ENCODE data around the gene ADGRD2.

Gene ADGRD2

GRCh38 chr9:124478354-124478753 lies 28.1 kb downstream of the ADGRD2 start:
- DNase-seq: no peak
- peaks cover 49% of the 10 kb centered on the region for H3K27me3 Mint-ChIP-seq
- no peaks in the 10 kb centered on the region for H3K4me1 Mint-ChIP-seq
- no peak for ATAC-seq
- H3K9me3 Mint-ChIP-seq: no peaks in the 10 kb centered on the region
- H3K27ac Mint-ChIP-seq: no peak overlapping the region
- no peak overlapping the region for H3K4me3 Mint-ChIP-seq

- Mint-ChIP-seq H3K4me1 (no peaks in the 10 kb centered on the region), H3K9me3 (no peaks in the 10 kb centered on the region), H3K4me3 (no peak overlapping the region), H3K27ac (no peak overlapping the region), H3K27me3 (peaks cover 49% of the 10 kb centered on the region)
- DNase-seq (no peak), ATAC-seq (no peak)
These were observed 29.1 kb downstream of the ADGRD2 start for GRCh38 chr9:124479371-124479770.

- no peaks in the 10 kb centered on the region for H3K4me1 Mint-ChIP-seq
- no peaks in the 10 kb centered on the region for H3K9me3 Mint-ChIP-seq
- no peak overlapping the region for H3K4me3 Mint-ChIP-seq
- ATAC-seq: no peak
- DNase-seq: no peak
- H3K27me3 Mint-ChIP-seq: peaks cover 45% of the 10 kb centered on the region
- peak overlapping the region in 1 of 2 donors; percentile 4 for H3K27ac Mint-ChIP-seq
These were observed 29.8 kb downstream of the ADGRD2 start for GRCh38 chr9:124479947-124480620.

GRCh38 chr9:124480621-124480981 lies 30.4 kb downstream of the ADGRD2 start:
- Mint-ChIP-seq H3K9me3 (no peaks in the 10 kb centered on the region), H3K4me3 (no peak overlapping the region), H3K27ac (no peak overlapping the region), H3K27me3 (peaks cover 40% of the 10 kb centered on the region), H3K4me1 (no peaks in the 10 kb centered on the region)
- DNase-seq (no peak), ATAC-seq (peak; percentile 33)

GRCh38 chr9:124481115-124481514 lies 30.9 kb downstream of the ADGRD2 start:
- no peak for ATAC-seq

GRCh38 chr9:124482431-124483031 lies 32.3 kb downstream of the ADGRD2 start:
- DNase-seq (no peak), ATAC-seq (no peak)
- Mint-ChIP-seq H3K9me3 (no peaks in the 10 kb centered on the region), H3K4me3 (no peak overlapping the region), H3K4me1 (no peaks in the 10 kb centered on the region), H3K27me3 (peaks cover 25% of the 10 kb centered on the region), H3K27ac (no peak overlapping the region)

More at GRCh38 chr9:124481115-124481514, 30.9 kb downstream of the ADGRD2 start:
- no peaks in the 10 kb centered on the region for H3K4me1 Mint-ChIP-seq
- no peak overlapping the region for H3K27ac Mint-ChIP-seq
- DNase-seq: no peak
- H3K27me3 Mint-ChIP-seq: peaks cover 36% of the 10 kb centered on the region
- no peak overlapping the region for H3K4me3 Mint-ChIP-seq
- no peaks in the 10 kb centered on the region for H3K9me3 Mint-ChIP-seq

- no peaks in the 10 kb centered on the region for H3K9me3 Mint-ChIP-seq
- no peaks in the 10 kb centered on the region for H3K4me1 Mint-ChIP-seq
- ATAC-seq (no peak), DNase-seq (no peak)
- peaks cover 18% of the 10 kb centered on the region for H3K27me3 Mint-ChIP-seq
- H3K4me3 Mint-ChIP-seq: no peak overlapping the region
- no peak overlapping the region for H3K27ac Mint-ChIP-seq
These were observed 33.2 kb downstream of the ADGRD2 start for GRCh38 chr9:124483481-124483880.

- ATAC-seq (no peak), DNase-seq (no peak)
- H3K27ac Mint-ChIP-seq: no peak overlapping the region
- H3K9me3 Mint-ChIP-seq: no peaks in the 10 kb centered on the region
- no peaks in the 10 kb centered on the region for H3K4me1 Mint-ChIP-seq
- no peak overlapping the region for H3K4me3 Mint-ChIP-seq
- peaks cover 4% of the 10 kb centered on the region for H3K27me3 Mint-ChIP-seq
These were observed 35.0 kb downstream of the ADGRD2 start for GRCh38 chr9:124485201-124485600.

GRCh38 chr9:124485936-124486335 lies 35.7 kb downstream of the ADGRD2 start:
- no peak for DNase-seq
- no peak for ATAC-seq
- Mint-ChIP-seq H3K9me3 (no peaks in the 10 kb centered on the region), H3K4me1 (no peaks in the 10 kb centered on the region), H3K27ac (no peak overlapping the region), H3K4me3 (no peak overlapping the region), H3K27me3 (no peaks in the 10 kb centered on the region)

- Mint-ChIP-seq H3K9me3 (no peaks in the 10 kb centered on the region), H3K4me3 (no peak overlapping the region), H3K4me1 (no peaks in the 10 kb centered on the region), H3K27me3 (no peaks in the 10 kb centered on the region), H3K27ac (no peak overlapping the region)
- no peak for DNase-seq
- no peak for ATAC-seq
These were observed 36.6 kb downstream of the ADGRD2 start for GRCh38 chr9:124486778-124487259.

- Mint-ChIP-seq H3K4me3 (no peak overlapping the region), H3K27me3 (no peaks in the 10 kb centered on the region), H3K4me1 (no peaks in the 10 kb centered on the region), H3K27ac (no peak overlapping the region), H3K9me3 (no peaks in the 10 kb centered on the region)
- ATAC-seq (no peak), DNase-seq (no peak)
These were observed 37.3 kb downstream of the ADGRD2 start for GRCh38 chr9:124487260-124488182.

GRCh38 chr9:124488641-124489210 lies 38.5 kb downstream of the ADGRD2 start:
- H3K4me3 Mint-ChIP-seq: no peak overlapping the region
- H3K27me3 Mint-ChIP-seq: no peaks in the 10 kb centered on the region
- ATAC-seq (no peak), DNase-seq (no peak)
- H3K4me1 Mint-ChIP-seq: peaks cover under 1% of the 10 kb centered on the region
- no peaks in the 10 kb centered on the region for H3K9me3 Mint-ChIP-seq
- H3K27ac Mint-ChIP-seq: peak overlapping the region in 1 of 2 donors; percentile 64

- no peak overlapping the region for H3K27ac Mint-ChIP-seq
- H3K4me3 Mint-ChIP-seq: no peak overlapping the region
- ATAC-seq (no peak), DNase-seq (no peak)
- peaks cover 6% of the 10 kb centered on the region for H3K4me1 Mint-ChIP-seq
- no peaks in the 10 kb centered on the region for H3K9me3 Mint-ChIP-seq
- no peaks in the 10 kb centered on the region for H3K27me3 Mint-ChIP-seq
These were observed 39.0 kb downstream of the ADGRD2 start for GRCh38 chr9:124489222-124489621.

GRCh38 chr9:124490004-124490403 lies 39.8 kb downstream of the ADGRD2 start:
- Mint-ChIP-seq H3K27ac (no peak overlapping the region), H3K27me3 (no peaks in the 10 kb centered on the region), H3K9me3 (no peaks in the 10 kb centered on the region), H3K4me3 (no peak overlapping the region), H3K4me1 (peaks cover 11% of the 10 kb centered on the region)
- ATAC-seq (no peak), DNase-seq (no peak)

GRCh38 chr9:124491049-124491975 lies 41.1 kb downstream of the ADGRD2 start:
- no peaks in the 10 kb centered on the region for H3K27me3 Mint-ChIP-seq
- peaks cover 24% of the 10 kb centered on the region for H3K4me1 Mint-ChIP-seq
- H3K9me3 Mint-ChIP-seq: no peaks in the 10 kb centered on the region
- H3K27ac Mint-ChIP-seq: no peak overlapping the region
- H3K4me3 Mint-ChIP-seq: no peak overlapping the region
- DNase-seq (no peak), ATAC-seq (no peak)
